Right lobe of liver (tissue), 6 donors: Measurements from ENCODE around the gene APOL3. TPM values are rescaled to one million over a fixed set of nuclear protein-coding genes. Genes with fewer than 3 reads are reported as not detected.
"Not testable (repeated sequence)": the region's sequence is repeated elsewhere in the genome, so short reads cannot be mapped to it uniquely, and the experiment has no call there.

Experiments used
- ATAC-seq, 4 donors: fragments of 200-7000 bp; cut with Tn5 transposase; one replicate each; pipeline ENCODE4 v1.9.1; 2020; ENCODE audit warnings: mild to moderate bottlenecking in 4 of 4, moderate library complexity in 4 of 4
- DNase-seq, 3 donors: peaks; one replicate each; pipeline ENCODE4 v3.0.0-alpha.2; 2020
- H3K27ac ChIP-seq, 3 donors: fragments of 200-600 bp; one replicate each; pipeline ENCODE4 v1.8.0; 2022
- H3K27me3 ChIP-seq, 2 donors: fragments of 200-600 bp; one replicate each; pipeline ENCODE4 v1.8.0; 2022
- H3K36me3 ChIP-seq, 4 donors: fragments of 200-600 bp; sonication (generic) in 1 of 4; one replicate each; pipeline versions ENCODE4 v1.5.1 to v1.8.0; 2017 to 2022; ENCODE audit warnings: control low read depth in 1 of 4
- H3K4me1 ChIP-seq, 4 donors: fragments of 200-600 bp; sonication (generic) in 1 of 4; one replicate each; pipeline versions ENCODE4 v1.5.1 to v1.8.0; 2017 to 2022; ENCODE audit warnings: control low read depth in 1 of 4
- H3K4me3 ChIP-seq, 3 donors: fragments of 200-600 bp; one replicate each; pipeline ENCODE4 v1.8.0; 2022
- H3K9me3 ChIP-seq, 4 donors: fragments of 200-600 bp; sonication (generic) in 1 of 4; one replicate each; pipeline versions ENCODE4 v1.5.1 to v1.8.0; 2017 to 2022; ENCODE audit warnings: control low read depth in 1 of 4
- CTCF ChIP-seq, 4 donors: fragments of 200-600 bp in 3 of 4; fragments of 450-650 bp in 1 of 4; IDR thresholded peaks; one replicate each; pipeline versions ENCODE4 v1.5.1 to v1.8.0; 2016 to 2022; ENCODE audit warnings: antibody characterized with exemption in 4 of 4, mild to moderate bottlenecking in 2 of 4
- POLR2A ChIP-seq: fragments of 450-650 bp; IDR thresholded peaks from one replicate; pipeline ENCODE4 v1.6.1; 2017; ENCODE audit warnings: antibody characterized with exemption, mild to moderate bottlenecking
- WGBS: methylation state at CpG from one replicate; pipeline ENCODE4 v1.1.6; 2018; ENCODE audit warnings: low coverage, low lambda C conversion rate; ENCODE audit not compliant: insufficient coverage; ENCODE audit errors: missing lambda C conversion rate; 5-methylcytosine and 5-hydroxymethylcytosine counted together
- intact Hi-C, 2 donors: fragments of 100-400 bp; cut with DNase I; formaldehyde crosslinking; loops; one replicate each; pipeline versions ENCODE4 v1.11.2 to v1.14.1; 2022
- total RNA-seq, 6 experiments: library from RNA; depleted of rRNA in 2 of 6; stranded (reverse); fragments of >200 nt in 2 of 6; fragmentation: NEBNext Ultra II Directional in 3 of 6; extraction: Animal tissue kit (Norgen Biotek cat#: 25700) in 3 of 6; gene quantifications; one replicate each; pipeline versions ENCODE4 v1.1.0 to v1.2.4, GENCODE V29; 2016 to 2023
- donor health status: DM: no; HTN: yes; CAD: no.
- donor health status: DM: no; HTN: no; CAD: no.
- donor health status: DM: no; HTN: no; CAD: no.
- donor health status: DM: no; HTN: yes; CAD: no.
- donor health status: DM: no; HTN: yes; CAD: no.

The APOL3 gene
- total RNA-seq, 6 experiments from 2014 or later: 21.7 to 80.5 (median 30.2) TPM

- intact Hi-C loops: loop anchor here (5.0 to 10.0 kb wide), 2 partner anchors 39 to 82 kb away; no protein-coding TSS in a partner anchor
- DNase-seq: peak; percentile 43 to 88 (median 82)
- 26% methylated on average over 5 of the region's 5 CpGs for WGBS
Measured at GRCh38 chr22:36143066-36143815, 17.3 kb downstream of the APOL3 start.

GRCh38 chr22:36141481-36141880, 19.1 kb downstream of the APOL3 start:
- Histone ChIP-seq H3K9me3 (no peaks in the 10 kb centered on the region), H3K4me3 (no peak overlapping the region), H3K27me3 (no peaks in the 10 kb centered on the region), H3K4me1 (peaks cover 0 to 33% (median 12%) of the 10 kb centered on the region in 4 donors), H3K36me3 (peaks cover 0 to 11% (median 0%) of the 10 kb centered on the region in 4 donors), H3K27ac (no peak overlapping the region)
- TF ChIP-seq POLR2A: no peak
- no peak for TF ChIP-seq CTCF (IDR thresholded peaks at IDR 0.05)
- 100% methylated on average over 2 of the region's 9 CpGs for WGBS
- intact Hi-C loops: loop anchor here (5.0 to 10.0 kb wide), 2 partner anchors 41 to 83 kb away; no protein-coding TSS in a partner anchor
- ATAC-seq (no peak), DNase-seq (no peak)

More at GRCh38 chr22:36143066-36143815, 17.3 kb downstream of the APOL3 start:
- H3K27ac ChIP-seq: peak overlapping the region in 2 of 3 donors; percentile 58 to 64
- peaks cover 0 to 33% (median 12%) of the 10 kb centered on the region in 4 donors for H3K4me1 ChIP-seq
- H3K27me3 ChIP-seq: no peaks in the 10 kb centered on the region
- H3K4me3 ChIP-seq: no peak overlapping the region
- ATAC-seq: peak; percentile 69 to 81 (median 77)
- no peaks in the 10 kb centered on the region for H3K9me3 ChIP-seq
- peaks cover 0 to 11% (median 0%) of the 10 kb centered on the region in 4 donors for H3K36me3 ChIP-seq
- TF ChIP-seq CTCF (IDR thresholded peaks at IDR 0.05) (peak in 2 of 4 donors; percentile 11 to 15), POLR2A (no peak)

GRCh38 chr22:36138709-36139108, 21.8 kb downstream of the APOL3 start:
- H3K27ac ChIP-seq, ATAC-seq, H3K27me3 ChIP-seq, intact Hi-C loops, H3K4me3 ChIP-seq, H3K9me3 ChIP-seq, DNase-seq: not testable (repeated sequence)
- H3K36me3 ChIP-seq: peaks cover 0 to 11% (median 0%) of the 10 kb centered on the region in 4 donors
- H3K4me1 ChIP-seq: peaks cover 0 to 14% (median 5%) of the 10 kb centered on the region in 4 donors
- no CpG with 5 or more reads among the region's 4 CpGs for WGBS

- Histone ChIP-seq H3K9me3 (no peaks in the 10 kb centered on the region), H3K4me3 (no peak overlapping the region), H3K36me3 (peaks cover 0 to 11% (median 0%) of the 10 kb centered on the region in 4 donors), H3K4me1 (no peaks in the 10 kb centered on the region), H3K27ac (no peak overlapping the region), H3K27me3 (no peaks in the 10 kb centered on the region)
- ATAC-seq: no peak
- intact Hi-C loops: no loop called here
- no peak for DNase-seq
- WGBS: 78% methylated on average over 2 of the region's 2 CpGs
- TF ChIP-seq POLR2A (no peak), CTCF (IDR thresholded peaks at IDR 0.05) (no peak)
Measured at GRCh38 chr22:36136988-36137387, 23.6 kb downstream of the APOL3 start.

- intact Hi-C loops: no loop called here
- no peaks in the 10 kb centered on the region for H3K9me3 ChIP-seq
- DNase-seq: no peak
- no peaks in the 10 kb centered on the region for H3K4me1 ChIP-seq
- WGBS: 88% methylated on average over 5 of the region's 5 CpGs
- no peak overlapping the region for H3K4me3 ChIP-seq
- peaks cover 0 to 6% (median 0%) of the 10 kb centered on the region in 4 donors for H3K36me3 ChIP-seq
- TF ChIP-seq CTCF (IDR thresholded peaks at IDR 0.05): no peak
- no peak for ATAC-seq
- no peaks in the 10 kb centered on the region for H3K27me3 ChIP-seq
- H3K27ac ChIP-seq: no peak overlapping the region
Measured at GRCh38 chr22:36136475-36136874, 24.1 kb downstream of the APOL3 start.
